Central memory CD8-positive, alpha-beta T cell (primary cell): ENCODE data around the gene PTER.

Experiments used
- ATAC-seq: fragments of 150-1000 bp; cut with Tn5 transposase; replicated peaks from 2 replicates; pipeline ENCODE4 v1.10.0; 2022; ENCODE audit warnings: mild to moderate bottlenecking, moderate FRiP score, moderate number of reproducible peaks; ENCODE audit not compliant: poor library complexity, severe bottlenecking; ENCODE audit errors: extremely low read depth
- DNase-seq, 2 donors: peaks; one replicate each; pipeline ENCODE4 v3.0.0; 2021; ENCODE audit warnings: low spot score in 2 of 2
- H3K27ac Mint-ChIP-seq: one replicate; pipeline ENCODE4 v1.8.0; 2022; ENCODE audit warnings: low read depth, mild to moderate bottlenecking, moderate library complexity, mixed read lengths
- H3K27me3 Mint-ChIP-seq: one replicate; pipeline ENCODE4 v1.8.0; 2022; ENCODE audit warnings: mixed read lengths
- H3K36me3 Mint-ChIP-seq: one replicate; pipeline ENCODE4 v1.8.0; 2022; ENCODE audit warnings: mild to moderate bottlenecking, moderate library complexity, mixed read lengths; ENCODE audit not compliant: insufficient read depth
- H3K4me1 Mint-ChIP-seq: one replicate; pipeline ENCODE4 v1.8.0; 2022; ENCODE audit warnings: mixed read lengths
- H3K4me3 Mint-ChIP-seq: one replicate; pipeline ENCODE4 v1.8.0; 2022; ENCODE audit warnings: mild to moderate bottlenecking, moderate library complexity, mixed read lengths
- H3K9me3 Mint-ChIP-seq: one replicate; pipeline ENCODE4 v1.8.0; 2022; ENCODE audit warnings: mixed read lengths

PTER gene

GRCh38 chr10:16440396-16441133 is 3.8 kb downstream of the PTER start:
- no peaks in the 10 kb centered on the region for H3K27me3 Mint-ChIP-seq
- peaks cover 13% of the 10 kb centered on the region for H3K36me3 Mint-ChIP-seq
- H3K9me3 Mint-ChIP-seq, result no peaks in the 10 kb centered on the region
- ATAC-seq (no peak), DNase-seq (no peak)
- H3K27ac Mint-ChIP-seq, result peak overlapping the region; percentile 57
- peaks cover 51% of the 10 kb centered on the region for H3K4me1 Mint-ChIP-seq
- H3K4me3 Mint-ChIP-seq, result peak overlapping the region; percentile 38

GRCh38 chr10:16441173-16441840 is 4.5 kb downstream of the PTER start:
- no peak overlapping the region for H3K4me3 Mint-ChIP-seq

GRCh38 chr10:16442914-16443313 is 6.1 kb downstream of the PTER start:
- DNase-seq (no peak), ATAC-seq (no peak)
- H3K4me3 Mint-ChIP-seq, result no peak overlapping the region
- peak overlapping the region; percentile 5 for H3K27ac Mint-ChIP-seq
- no peaks in the 10 kb centered on the region for H3K9me3 Mint-ChIP-seq
- no peaks in the 10 kb centered on the region for H3K27me3 Mint-ChIP-seq
- peaks cover 33% of the 10 kb centered on the region for H3K4me1 Mint-ChIP-seq
- peaks cover 11% of the 10 kb centered on the region for H3K36me3 Mint-ChIP-seq

More at GRCh38 chr10:16441173-16441840, 4.5 kb downstream of the PTER start:
- H3K4me1 Mint-ChIP-seq, result peaks cover 48% of the 10 kb centered on the region
- no peaks in the 10 kb centered on the region for H3K27me3 Mint-ChIP-seq
- no peak for ATAC-seq
- no peaks in the 10 kb centered on the region for H3K9me3 Mint-ChIP-seq
- DNase-seq, result no peak
- H3K27ac Mint-ChIP-seq, result peak overlapping the region; percentile 44
- peaks cover 16% of the 10 kb centered on the region for H3K36me3 Mint-ChIP-seq

- Mint-ChIP-seq H3K4me3 (no peak overlapping the region), H3K27me3 (no peaks in the 10 kb centered on the region), H3K4me1 (peaks cover 41% of the 10 kb centered on the region), H3K36me3 (peaks cover 11% of the 10 kb centered on the region), H3K9me3 (no peaks in the 10 kb centered on the region), H3K27ac (no peak overlapping the region)
- DNase-seq (no peak), ATAC-seq (no peak)
Measured at GRCh38 chr10:16445770-16446469, 9.1 kb downstream of the PTER start.

- H3K27me3 Mint-ChIP-seq, result no peaks in the 10 kb centered on the region
- H3K9me3 Mint-ChIP-seq, result no peaks in the 10 kb centered on the region
- DNase-seq (no peak), ATAC-seq (no peak)
- peaks cover 5% of the 10 kb centered on the region for H3K36me3 Mint-ChIP-seq
- H3K4me3 Mint-ChIP-seq, result no peak overlapping the region
- no peak overlapping the region for H3K27ac Mint-ChIP-seq
- peaks cover 22% of the 10 kb centered on the region for H3K4me1 Mint-ChIP-seq
Measured at GRCh38 chr10:16449454-16449853, 12.6 kb downstream of the PTER start.

GRCh38 chr10:16458166-16458955 is 21.6 kb downstream of the PTER start:
- Mint-ChIP-seq H3K4me1 (peaks cover 26% of the 10 kb centered on the region), H3K36me3 (peaks cover under 1% of the 10 kb centered on the region), H3K9me3 (no peaks in the 10 kb centered on the region), H3K4me3 (no peak overlapping the region), H3K27me3 (no peaks in the 10 kb centered on the region), H3K27ac (peak overlapping the region; percentile 32)
- DNase-seq (no peak), ATAC-seq (no peak)

- peaks cover 2% of the 10 kb centered on the region for H3K36me3 Mint-ChIP-seq
Measured at GRCh38 chr10:16459423-16459939, 22.7 kb downstream of the PTER start.

GRCh38 chr10:16466001-16466400 is 29.2 kb downstream of the PTER start:
- ATAC-seq (no peak), DNase-seq (no peak)
- Mint-ChIP-seq H3K27ac (no peak overlapping the region), H3K4me3 (no peak overlapping the region), H3K36me3 (peaks cover 10% of the 10 kb centered on the region), H3K4me1 (peaks cover 20% of the 10 kb centered on the region), H3K9me3 (no peaks in the 10 kb centered on the region), H3K27me3 (no peaks in the 10 kb centered on the region)

More at GRCh38 chr10:16459423-16459939, 22.7 kb downstream of the PTER start:
- Mint-ChIP-seq H3K4me1 (peaks cover 26% of the 10 kb centered on the region), H3K27me3 (no peaks in the 10 kb centered on the region), H3K27ac (no peak overlapping the region), H3K9me3 (no peaks in the 10 kb centered on the region), H3K4me3 (no peak overlapping the region)
- ATAC-seq (no peak), DNase-seq (no peak)

- Mint-ChIP-seq H3K4me3 (no peak overlapping the region), H3K27me3 (no peaks in the 10 kb centered on the region), H3K9me3 (no peaks in the 10 kb centered on the region), H3K36me3 (peaks cover 6% of the 10 kb centered on the region), H3K27ac (no peak overlapping the region), H3K4me1 (peaks cover 21% of the 10 kb centered on the region)
- ATAC-seq (no peak), DNase-seq (no peak)
Measured at GRCh38 chr10:16470747-16471146, 33.9 kb downstream of the PTER start.

- Mint-ChIP-seq H3K36me3 (peaks cover 6% of the 10 kb centered on the region), H3K9me3 (no peaks in the 10 kb centered on the region), H3K27ac (no peak overlapping the region), H3K4me1 (peaks cover 21% of the 10 kb centered on the region), H3K4me3 (no peak overlapping the region), H3K27me3 (no peaks in the 10 kb centered on the region)
- ATAC-seq (no peak), DNase-seq (no peak)
Measured at GRCh38 chr10:16472828-16473227, 36.0 kb downstream of the PTER start.

GRCh38 chr10:16477757-16478156 is 40.9 kb downstream of the PTER start:
- H3K36me3 Mint-ChIP-seq, result no peaks in the 10 kb centered on the region
- H3K4me3 Mint-ChIP-seq, result no peak overlapping the region
- DNase-seq, result no peak
- peaks cover 6% of the 10 kb centered on the region for H3K4me1 Mint-ChIP-seq
- H3K27ac Mint-ChIP-seq, result no peak overlapping the region
- no peaks in the 10 kb centered on the region for H3K27me3 Mint-ChIP-seq
- no peak for ATAC-seq
- H3K9me3 Mint-ChIP-seq, result no peaks in the 10 kb centered on the region

GRCh38 chr10:16478801-16479200 is 42.0 kb downstream of the PTER start:
- no peak overlapping the region for H3K4me3 Mint-ChIP-seq
- H3K36me3 Mint-ChIP-seq, result no peaks in the 10 kb centered on the region
- H3K27ac Mint-ChIP-seq, result no peak overlapping the region
- DNase-seq (no peak), ATAC-seq (no peak)
- H3K4me1 Mint-ChIP-seq, result peaks cover 13% of the 10 kb centered on the region
- H3K27me3 Mint-ChIP-seq, result no peaks in the 10 kb centered on the region
- H3K9me3 Mint-ChIP-seq, result no peaks in the 10 kb centered on the region
